Measurements from ENCODE around the gene KRT79.

- TF ChIP-seq POLR2AphosphoS5 (IDR thresholded peaks at IDR 0.05): no peak
- no peak for TF ChIP-seq CTCF (IDR thresholded peaks at IDR 0.05)
- TF ChIP-seq EP300 (IDR thresholded peaks at IDR 0.05): no peak
- TF ChIP-seq POLR2A (IDR thresholded peaks at IDR 0.05): no peak
Observed at GRCh38 chr12:52834727-52835001, 553 bp upstream of the KRT79 start.
